Measurements from ENCODE around the gene NUP210.
"Not testable (repeated sequence)": the region's sequence is repeated elsewhere in the genome, so short reads cannot be mapped to it uniquely, and the experiment has no call there.

The NUP210 gene

GRCh38 chr3:13428678-13429077 lies 8.6 kb upstream of the NUP210 start:
- DNase-seq = not testable (repeated sequence)

- no peak for DNase-seq
These were observed 7.8 kb upstream of the NUP210 start for GRCh38 chr3:13427662-13428603.

- DNase-seq = no peak
These were observed 6.5 kb upstream of the NUP210 start for GRCh38 chr3:13426591-13426990.

- no peak for DNase-seq
These were observed 5.6 kb upstream of the NUP210 start for GRCh38 chr3:13425689-13426088.

- DNase-seq = no peak
These were observed 4.9 kb upstream of the NUP210 start for GRCh38 chr3:13424865-13425617.

GRCh38 chr3:13424141-13424844 lies 4.2 kb upstream of the NUP210 start:
- no peak for DNase-seq

GRCh38 chr3:13420831-13421765 lies 976 bp upstream of the NUP210 start:
- DNase-seq = no peak

- DNase-seq = no peak
These were observed 547 bp downstream of the NUP210 start for GRCh38 chr3:13419505-13420044.

- DNase-seq = no peak
These were observed 2.8 kb downstream of the NUP210 start for GRCh38 chr3:13417166-13417947.

GRCh38 chr3:13415997-13416793 lies 3.9 kb downstream of the NUP210 start:
- no peak for DNase-seq

GRCh38 chr3:13415236-13415986 lies 4.7 kb downstream of the NUP210 start:
- DNase-seq = no peak

GRCh38 chr3:13414040-13414729 lies 5.9 kb downstream of the NUP210 start:
- no peak for DNase-seq

GRCh38 chr3:13411186-13411860 lies 8.8 kb downstream of the NUP210 start:
- no peak for DNase-seq

GRCh38 chr3:13408890-13409289 lies 11.2 kb downstream of the NUP210 start:
- no peak for DNase-seq

GRCh38 chr3:13407926-13408325 lies 12.2 kb downstream of the NUP210 start:
- DNase-seq = no peak

- DNase-seq = no peak
These were observed 12.6 kb downstream of the NUP210 start for GRCh38 chr3:13407475-13407874.

- DNase-seq = no peak
These were observed 13.9 kb downstream of the NUP210 start for GRCh38 chr3:13406190-13406589.

- DNase-seq = no peak
These were observed 14.5 kb downstream of the NUP210 start for GRCh38 chr3:13405614-13406013.
